PC-3 (cell line): Measurements from ENCODE around the gene ZC3H12A.
A peak's percentile ranks its signal among the peaks of the same experiment; 100 is the strongest.

Experiments
- EZH2 ChIP-seq: fragments of 300-600 bp; sonication (generic); IDR thresholded peaks from one replicate; pipeline ENCODE4 v1.6.1; 2017; ENCODE audit warnings: antibody characterized with exemption, mild to moderate bottlenecking, low read length; ENCODE audit not compliant: unreplicated experiment
- TF ChIP-seq, protein P1 (sequence below): fragments of 300-600 bp; sonication (generic); conservative IDR thresholded peaks from 2 replicates; pipeline ENCODE4 v1.5.1; 2017; ENCODE audit warnings: antibody characterized with exemption, low read depth, mild to moderate bottlenecking, low read length

DNA sequence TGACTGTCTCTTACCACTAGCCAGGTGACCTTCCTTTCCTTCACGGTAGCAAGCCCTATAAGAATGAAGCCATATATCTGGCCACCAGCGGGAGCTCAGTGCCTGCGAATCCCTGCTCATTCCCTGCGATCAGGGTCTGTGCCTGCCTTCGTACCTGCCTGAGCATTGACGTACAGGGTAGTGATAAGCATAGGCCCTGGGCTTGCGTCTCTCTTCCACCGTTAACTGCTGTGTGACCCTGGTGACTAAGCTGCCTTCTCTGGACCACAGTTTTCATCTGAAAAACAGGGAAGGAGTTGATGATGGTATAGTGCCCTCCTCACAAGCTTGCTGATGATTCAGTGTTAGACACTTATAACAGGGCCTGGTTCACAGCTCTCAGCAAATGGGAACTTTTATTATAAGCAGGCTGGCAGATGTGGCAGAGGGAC lies 4.1 kb downstream of the ZC3H12A start:
- TF ChIP-seq, protein P1, sequence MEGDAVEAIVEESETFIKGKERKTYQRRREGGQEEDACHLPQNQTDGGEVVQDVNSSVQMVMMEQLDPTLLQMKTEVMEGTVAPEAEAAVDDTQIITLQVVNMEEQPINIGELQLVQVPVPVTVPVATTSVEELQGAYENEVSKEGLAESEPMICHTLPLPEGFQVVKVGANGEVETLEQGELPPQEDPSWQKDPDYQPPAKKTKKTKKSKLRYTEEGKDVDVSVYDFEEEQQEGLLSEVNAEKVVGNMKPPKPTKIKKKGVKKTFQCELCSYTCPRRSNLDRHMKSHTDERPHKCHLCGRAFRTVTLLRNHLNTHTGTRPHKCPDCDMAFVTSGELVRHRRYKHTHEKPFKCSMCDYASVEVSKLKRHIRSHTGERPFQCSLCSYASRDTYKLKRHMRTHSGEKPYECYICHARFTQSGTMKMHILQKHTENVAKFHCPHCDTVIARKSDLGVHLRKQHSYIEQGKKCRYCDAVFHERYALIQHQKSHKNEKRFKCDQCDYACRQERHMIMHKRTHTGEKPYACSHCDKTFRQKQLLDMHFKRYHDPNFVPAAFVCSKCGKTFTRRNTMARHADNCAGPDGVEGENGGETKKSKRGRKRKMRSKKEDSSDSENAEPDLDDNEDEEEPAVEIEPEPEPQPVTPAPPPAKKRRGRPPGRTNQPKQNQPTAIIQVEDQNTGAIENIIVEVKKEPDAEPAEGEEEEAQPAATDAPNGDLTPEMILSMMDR: peak; percentile 36; the same call in 1 of the 2 replicates
- no peak for TF ChIP-seq EZH2
